ENCODE results near the gene STMN3.

STMN3 gene

DNA sequence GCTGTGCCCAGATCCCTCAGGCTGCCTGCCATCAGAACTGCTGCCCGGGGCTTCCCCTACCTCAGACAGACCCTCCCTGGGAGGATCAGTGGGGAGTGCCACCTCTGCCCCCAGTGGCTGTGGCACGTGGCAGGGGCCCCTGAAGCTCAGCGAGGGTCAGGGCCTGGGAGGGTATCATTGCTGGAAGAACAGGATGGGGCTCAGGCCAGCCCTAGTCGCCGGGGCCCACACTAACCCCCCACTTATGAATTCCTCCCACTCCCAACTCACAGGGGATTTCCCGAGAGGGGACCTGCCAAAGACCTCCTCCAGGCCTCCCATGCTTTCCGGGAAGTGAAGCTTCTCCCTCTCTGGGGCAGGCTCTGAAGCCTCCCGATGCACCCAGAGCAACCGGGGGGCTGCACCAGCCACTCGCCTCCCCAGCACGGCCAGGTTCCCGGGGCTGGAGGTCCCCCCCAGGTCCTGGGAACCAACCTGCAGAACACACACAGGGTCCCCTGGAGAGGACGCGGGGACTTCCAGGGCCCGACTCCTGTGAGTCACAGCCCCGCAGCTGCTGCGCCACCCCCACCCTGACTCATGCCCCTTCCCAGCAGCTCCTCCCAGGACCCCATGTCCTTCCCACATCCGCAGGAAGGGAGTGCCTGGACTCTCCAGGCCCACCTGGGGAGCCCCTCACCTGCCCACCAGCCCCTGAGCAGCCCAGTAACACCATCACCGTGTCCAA, 45.7 kb upstream of the STMN3 start:
- TF ChIP-seq, protein P1, sequence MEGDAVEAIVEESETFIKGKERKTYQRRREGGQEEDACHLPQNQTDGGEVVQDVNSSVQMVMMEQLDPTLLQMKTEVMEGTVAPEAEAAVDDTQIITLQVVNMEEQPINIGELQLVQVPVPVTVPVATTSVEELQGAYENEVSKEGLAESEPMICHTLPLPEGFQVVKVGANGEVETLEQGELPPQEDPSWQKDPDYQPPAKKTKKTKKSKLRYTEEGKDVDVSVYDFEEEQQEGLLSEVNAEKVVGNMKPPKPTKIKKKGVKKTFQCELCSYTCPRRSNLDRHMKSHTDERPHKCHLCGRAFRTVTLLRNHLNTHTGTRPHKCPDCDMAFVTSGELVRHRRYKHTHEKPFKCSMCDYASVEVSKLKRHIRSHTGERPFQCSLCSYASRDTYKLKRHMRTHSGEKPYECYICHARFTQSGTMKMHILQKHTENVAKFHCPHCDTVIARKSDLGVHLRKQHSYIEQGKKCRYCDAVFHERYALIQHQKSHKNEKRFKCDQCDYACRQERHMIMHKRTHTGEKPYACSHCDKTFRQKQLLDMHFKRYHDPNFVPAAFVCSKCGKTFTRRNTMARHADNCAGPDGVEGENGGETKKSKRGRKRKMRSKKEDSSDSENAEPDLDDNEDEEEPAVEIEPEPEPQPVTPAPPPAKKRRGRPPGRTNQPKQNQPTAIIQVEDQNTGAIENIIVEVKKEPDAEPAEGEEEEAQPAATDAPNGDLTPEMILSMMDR (IDR thresholded peaks at IDR 0.05; ENCODE audit: control insufficient read depth, extremely low read depth, insufficient read depth) = no peak
- no peak overlapping the region for H3K4me3 ChIP-seq (ENCODE audit: low read depth, low read length)
- DNase-seq (ENCODE audit: low read depth) = no peak

DNA sequence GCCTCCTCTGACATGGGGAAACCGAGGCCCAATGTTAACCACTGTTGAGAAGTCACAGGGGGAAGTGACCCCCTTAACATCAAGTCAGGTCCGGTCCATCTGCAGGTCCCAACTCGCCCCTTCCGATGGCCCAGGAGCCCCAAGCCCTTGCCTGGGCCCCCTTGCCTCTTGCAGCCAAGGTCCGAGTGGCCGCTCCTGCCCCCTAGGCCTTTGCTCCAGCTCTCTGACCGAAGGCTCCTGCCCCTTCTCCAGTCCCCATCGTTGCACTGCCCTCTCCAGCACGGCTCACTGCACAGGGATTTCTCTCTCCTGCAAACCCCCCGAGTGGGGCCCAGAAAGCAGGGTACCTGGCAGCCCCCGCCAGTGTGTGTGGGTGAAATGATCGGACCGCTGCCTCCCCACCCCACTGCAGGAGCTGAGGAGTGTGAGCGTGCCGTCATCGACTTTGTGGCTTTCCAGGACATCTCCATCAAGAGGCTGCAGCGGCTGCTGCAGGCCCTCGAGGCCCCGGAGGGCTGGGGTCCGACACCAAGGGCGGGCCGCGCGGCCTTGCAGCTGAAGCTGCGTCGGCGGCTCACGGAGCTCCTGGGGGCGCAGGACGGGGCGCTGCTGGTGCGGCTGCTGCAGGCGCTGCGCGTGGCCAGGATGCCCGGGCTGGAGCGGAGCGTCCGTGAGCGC, 44.8 kb upstream of the STMN3 start:
- TF ChIP-seq, protein P1 (IDR thresholded peaks at IDR 0.05; ENCODE audit: control insufficient read depth, extremely low read depth, insufficient read depth) = no peak
- DNase-seq (ENCODE audit: low read depth) = no peak
- no peak overlapping the region for H3K4me3 ChIP-seq (ENCODE audit: low read depth, low read length)

DNA sequence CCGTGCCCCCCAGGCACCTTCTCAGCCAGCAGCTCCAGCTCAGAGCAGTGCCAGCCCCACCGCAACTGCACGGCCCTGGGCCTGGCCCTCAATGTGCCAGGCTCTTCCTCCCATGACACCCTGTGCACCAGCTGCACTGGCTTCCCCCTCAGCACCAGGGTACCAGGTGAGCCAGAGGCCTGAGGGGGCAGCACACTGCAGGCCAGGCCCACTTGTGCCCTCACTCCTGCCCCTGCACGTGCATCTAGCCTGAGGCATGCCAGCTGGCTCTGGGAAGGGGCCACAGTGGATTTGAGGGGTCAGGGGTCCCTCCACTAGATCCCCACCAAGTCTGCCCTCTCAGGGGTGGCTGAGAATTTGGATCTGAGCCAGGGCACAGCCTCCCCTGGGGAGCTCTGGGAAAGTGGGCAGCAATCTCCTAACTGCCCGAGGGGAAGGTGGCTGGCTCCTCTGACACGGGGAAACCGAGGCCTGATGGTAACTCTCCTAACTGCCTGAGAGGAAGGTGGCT, 44.2 kb upstream of the STMN3 start:
- TF ChIP-seq, protein P1 (IDR thresholded peaks at IDR 0.05; ENCODE audit: control insufficient read depth, extremely low read depth, insufficient read depth) = no peak
- DNase-seq (ENCODE audit: low read depth) = no peak
- H3K4me3 ChIP-seq (ENCODE audit: low read depth, low read length) = no peak overlapping the region

DNA sequence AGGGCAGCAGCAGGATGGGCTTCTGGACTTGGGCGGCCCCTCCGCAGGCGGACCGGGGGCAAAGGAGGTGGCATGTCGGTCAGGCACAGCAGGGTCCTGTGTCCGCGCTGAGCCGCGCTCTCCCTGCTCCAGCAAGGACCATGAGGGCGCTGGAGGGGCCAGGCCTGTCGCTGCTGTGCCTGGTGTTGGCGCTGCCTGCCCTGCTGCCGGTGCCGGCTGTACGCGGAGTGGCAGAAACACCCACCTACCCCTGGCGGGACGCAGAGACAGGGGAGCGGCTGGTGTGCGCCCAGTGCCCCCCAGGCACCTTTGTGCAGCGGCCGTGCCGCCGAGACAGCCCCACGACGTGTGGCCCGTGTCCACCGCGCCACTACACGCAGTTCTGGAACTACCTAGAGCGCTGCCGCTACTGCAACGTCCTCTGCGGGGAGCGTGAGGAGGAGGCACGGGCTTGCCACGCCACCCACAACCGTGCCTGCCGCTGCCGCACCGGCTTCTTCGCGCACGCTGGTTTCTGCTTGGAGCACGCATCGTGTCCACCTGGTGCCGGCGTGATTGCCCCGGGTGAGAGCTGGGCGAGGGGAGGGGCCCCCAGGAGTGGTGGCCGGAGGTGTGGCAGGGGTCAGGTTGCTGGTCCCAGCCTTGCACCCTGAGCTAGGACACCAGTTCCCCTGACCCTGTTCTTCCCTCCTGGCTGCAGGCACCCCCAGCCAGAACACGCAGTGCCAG, 43.6 kb upstream of the STMN3 start, which contains the start of gene TNFRSF6B:
Gene TNFRSF6B, plus strand, starts transcription at position 25 of the 729 bp plus-strand sequence. Its CDS starts 116 bp downstream, at position 141.
- TF ChIP-seq, protein P1 (IDR thresholded peaks at IDR 0.05; ENCODE audit: control insufficient read depth, extremely low read depth, insufficient read depth) = no peak
- no peak for DNase-seq (ENCODE audit: low read depth)
- no peak within 1 kb of the TSS for H3K4me3 ChIP-seq (ENCODE audit: low read depth, low read length)

DNA sequence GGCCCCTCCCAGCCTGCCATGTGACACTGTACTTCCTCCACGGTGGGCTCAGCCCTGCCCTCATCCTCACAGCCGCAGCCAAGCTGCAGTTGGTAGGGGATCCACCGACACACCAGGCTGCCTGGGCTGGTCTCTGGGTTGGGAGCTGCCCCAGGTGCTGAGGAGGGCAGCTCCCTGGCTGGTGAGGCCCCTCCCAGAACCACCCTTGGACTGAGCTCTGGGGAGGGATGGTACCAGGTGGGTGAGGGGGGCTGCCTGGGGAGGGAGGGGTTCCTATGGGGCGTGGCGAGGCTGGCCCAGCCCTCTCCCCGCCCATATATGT, 43.0 kb upstream of the STMN3 start:
- no peak for DNase-seq (ENCODE audit: low read depth)
- TF ChIP-seq, protein P1 (IDR thresholded peaks at IDR 0.05; ENCODE audit: control insufficient read depth, extremely low read depth, insufficient read depth) = no peak
- H3K4me3 ChIP-seq (ENCODE audit: low read depth, low read length) = no peak overlapping the region

DNA sequence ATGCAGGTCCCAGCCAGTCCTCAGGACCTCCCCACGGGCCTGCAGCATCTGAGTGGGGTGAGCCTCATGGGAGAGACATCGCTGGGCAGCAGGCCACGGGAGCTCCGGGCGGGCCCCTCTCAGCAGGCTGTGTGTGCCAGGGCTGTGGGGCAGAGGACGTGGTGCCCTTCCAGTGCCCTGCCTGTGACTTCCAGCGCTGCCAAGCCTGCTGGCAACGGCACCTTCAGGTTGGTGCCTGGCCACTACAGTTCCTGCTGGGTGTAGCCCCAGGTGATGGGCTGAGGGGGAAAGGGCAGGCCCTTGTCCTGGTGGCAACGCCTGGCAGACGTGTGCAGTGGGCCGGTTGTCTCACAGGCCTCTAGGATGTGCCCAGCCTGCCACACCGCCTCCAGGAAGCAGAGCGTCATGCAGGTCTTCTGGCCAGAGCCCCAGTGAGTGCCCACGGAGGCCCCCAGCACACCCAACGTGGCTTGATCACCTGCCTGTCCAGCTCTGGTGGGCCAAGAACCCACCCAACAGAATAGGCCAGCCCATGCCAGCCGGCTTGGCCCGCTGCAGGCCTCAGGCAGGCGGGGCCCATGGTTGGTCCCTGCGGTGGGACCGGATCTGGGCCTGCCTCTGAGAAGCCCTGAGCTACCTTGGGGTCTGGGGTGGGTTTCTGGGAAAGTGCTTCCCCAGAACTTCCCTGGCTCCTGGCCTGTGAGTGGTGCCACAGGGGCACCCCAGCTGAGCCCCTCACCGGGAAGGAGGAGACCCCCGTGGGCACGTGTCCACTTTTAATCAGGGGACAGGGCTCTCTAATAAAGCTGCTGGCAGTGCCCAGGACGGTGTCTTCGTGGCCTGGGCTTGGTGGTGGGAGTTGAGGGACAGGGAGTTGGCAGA, 42.4 kb upstream of the STMN3 start:
- H3K4me3 ChIP-seq (ENCODE audit: low read depth, low read length) = no peak overlapping the region
- no peak for DNase-seq (ENCODE audit: low read depth)
- TF ChIP-seq, protein P1 (IDR thresholded peaks at IDR 0.05; ENCODE audit: control insufficient read depth, extremely low read depth, insufficient read depth) = no peak
